Endothelial cell of umbilical vein (primary cell): ENCODE results near the gene SLC35F2.

ENCODE experiments used
- EZH2 ChIP-seq: IDR thresholded peaks from 2 replicates; pipeline ENCODE4 v1.6.1; 2012; ENCODE audit warnings: borderline replicate concordance, low read depth, mild to moderate bottlenecking, moderate library complexity, low read length, inconsistent platforms; ENCODE audit not compliant: severe bottlenecking
- FOS ChIP-seq: IDR thresholded peaks from 2 replicates; pipeline ENCODE4 v1.6.1; 2011; ENCODE audit warnings: mild to moderate bottlenecking, low read length, moderate library complexity, borderline replicate concordance; ENCODE audit not compliant: insufficient read depth
- GATA2 ChIP-seq: IDR thresholded peaks from 2 replicates; pipeline ENCODE4 v1.7.0; 2011; ENCODE audit warnings: low read depth, mild to moderate bottlenecking, moderate library complexity, mixed read lengths, low read length; ENCODE audit not compliant: insufficient read length, insufficient read depth
- JUN ChIP-seq: IDR thresholded peaks from 2 replicates; pipeline ENCODE4 v1.6.1; 2011; ENCODE audit warnings: borderline replicate concordance, low read depth; ENCODE audit not compliant: insufficient read length, insufficient read depth
- MYC ChIP-seq: IDR thresholded peaks from one replicate; pipeline ENCODE4 v1.6.1; 2011; ENCODE audit warnings: mild to moderate bottlenecking, low read depth, low read length
- POLR2A ChIP-seq: IDR thresholded peaks from 2 replicates; pipeline ENCODE4 v1.6.1; 2012; ENCODE audit warnings: low read depth, mild to moderate bottlenecking, control low read depth, low read length
- POLR2AphosphoS5 ChIP-seq: IDR thresholded peaks from 2 replicates; pipeline ENCODE4 v1.6.1; 2012; ENCODE audit warnings: low read depth, mild to moderate bottlenecking, control low read depth, low read length, moderate library complexity; ENCODE audit not compliant: insufficient read depth
- TF ChIP-seq, protein P1 (sequence below), 2 donors: IDR thresholded peaks; 1 replicate in 1 of 2; 2 replicates in 1 of 2; pipeline ENCODE4 v1.5.1; 2011; ENCODE audit warnings: low read length in 2 of 2, mild to moderate bottlenecking in 2 of 2, moderate library complexity in 2 of 2, control low read depth in 1 of 2, inconsistent platforms in 1 of 2, low read depth in 1 of 2; ENCODE audit not compliant: insufficient read depth in 1 of 2; ENCODE audit errors: extremely low read depth in 1 of 2
- TF ChIP-seq, protein P2 (sequence below): IDR thresholded peaks from 2 replicates; pipeline ENCODE4 v1.6.1; 2011; ENCODE audit not compliant: insufficient read depth, insufficient read length

DNA sequence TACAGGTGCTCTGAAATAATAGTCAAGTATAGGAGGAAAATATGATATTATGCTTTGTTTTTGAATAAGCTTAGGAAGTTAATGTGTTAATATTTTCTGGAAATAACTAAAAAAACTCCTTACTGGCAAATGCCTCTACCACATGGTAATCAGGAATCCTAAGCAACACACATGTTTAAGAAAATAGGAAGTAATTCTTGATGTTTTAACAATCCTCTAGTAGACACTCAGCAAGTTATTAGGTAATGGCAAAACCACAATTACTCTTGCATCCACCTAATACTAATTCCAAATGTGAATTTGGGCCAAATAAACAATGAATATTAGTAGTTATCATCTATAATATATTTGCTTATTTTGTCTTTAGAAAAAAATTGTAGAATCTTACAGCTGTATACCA lies 53.6 kb downstream of the SLC35F2 start:
- TF ChIP-seq, protein P1, sequence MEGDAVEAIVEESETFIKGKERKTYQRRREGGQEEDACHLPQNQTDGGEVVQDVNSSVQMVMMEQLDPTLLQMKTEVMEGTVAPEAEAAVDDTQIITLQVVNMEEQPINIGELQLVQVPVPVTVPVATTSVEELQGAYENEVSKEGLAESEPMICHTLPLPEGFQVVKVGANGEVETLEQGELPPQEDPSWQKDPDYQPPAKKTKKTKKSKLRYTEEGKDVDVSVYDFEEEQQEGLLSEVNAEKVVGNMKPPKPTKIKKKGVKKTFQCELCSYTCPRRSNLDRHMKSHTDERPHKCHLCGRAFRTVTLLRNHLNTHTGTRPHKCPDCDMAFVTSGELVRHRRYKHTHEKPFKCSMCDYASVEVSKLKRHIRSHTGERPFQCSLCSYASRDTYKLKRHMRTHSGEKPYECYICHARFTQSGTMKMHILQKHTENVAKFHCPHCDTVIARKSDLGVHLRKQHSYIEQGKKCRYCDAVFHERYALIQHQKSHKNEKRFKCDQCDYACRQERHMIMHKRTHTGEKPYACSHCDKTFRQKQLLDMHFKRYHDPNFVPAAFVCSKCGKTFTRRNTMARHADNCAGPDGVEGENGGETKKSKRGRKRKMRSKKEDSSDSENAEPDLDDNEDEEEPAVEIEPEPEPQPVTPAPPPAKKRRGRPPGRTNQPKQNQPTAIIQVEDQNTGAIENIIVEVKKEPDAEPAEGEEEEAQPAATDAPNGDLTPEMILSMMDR (IDR thresholded peaks at IDR 0.05; ENCODE audit: extremely low read depth in 1 of 2, insufficient read depth in 1 of 2, low read depth in 1 of 2, low read length in 2 of 2) = no peak
- no peak for TF ChIP-seq JUN
- no peak for TF ChIP-seq POLR2A
- TF ChIP-seq POLR2AphosphoS5 = no peak
- TF ChIP-seq MYC = no peak
- TF ChIP-seq EZH2 = no peak
- TF ChIP-seq, protein P2, sequence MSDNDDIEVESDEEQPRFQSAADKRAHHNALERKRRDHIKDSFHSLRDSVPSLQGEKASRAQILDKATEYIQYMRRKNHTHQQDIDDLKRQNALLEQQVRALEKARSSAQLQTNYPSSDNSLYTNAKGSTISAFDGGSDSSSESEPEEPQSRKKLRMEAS = no peak
- TF ChIP-seq GATA2 = no peak
- TF ChIP-seq FOS = no peak
